ENCODE measurements around the gene TNNC1. TPM values are rescaled to one million over a fixed set of nuclear protein-coding genes. Genes with fewer than 3 reads are reported as not detected.
A peak's percentile ranks its signal among the peaks of the same experiment; 100 is the strongest.

Gene TNNC1
- total RNA-seq, 4 donors from 2014 or later, result 3.0 to 4.4 (median 3.4) TPM; not detected in 1

DNA sequence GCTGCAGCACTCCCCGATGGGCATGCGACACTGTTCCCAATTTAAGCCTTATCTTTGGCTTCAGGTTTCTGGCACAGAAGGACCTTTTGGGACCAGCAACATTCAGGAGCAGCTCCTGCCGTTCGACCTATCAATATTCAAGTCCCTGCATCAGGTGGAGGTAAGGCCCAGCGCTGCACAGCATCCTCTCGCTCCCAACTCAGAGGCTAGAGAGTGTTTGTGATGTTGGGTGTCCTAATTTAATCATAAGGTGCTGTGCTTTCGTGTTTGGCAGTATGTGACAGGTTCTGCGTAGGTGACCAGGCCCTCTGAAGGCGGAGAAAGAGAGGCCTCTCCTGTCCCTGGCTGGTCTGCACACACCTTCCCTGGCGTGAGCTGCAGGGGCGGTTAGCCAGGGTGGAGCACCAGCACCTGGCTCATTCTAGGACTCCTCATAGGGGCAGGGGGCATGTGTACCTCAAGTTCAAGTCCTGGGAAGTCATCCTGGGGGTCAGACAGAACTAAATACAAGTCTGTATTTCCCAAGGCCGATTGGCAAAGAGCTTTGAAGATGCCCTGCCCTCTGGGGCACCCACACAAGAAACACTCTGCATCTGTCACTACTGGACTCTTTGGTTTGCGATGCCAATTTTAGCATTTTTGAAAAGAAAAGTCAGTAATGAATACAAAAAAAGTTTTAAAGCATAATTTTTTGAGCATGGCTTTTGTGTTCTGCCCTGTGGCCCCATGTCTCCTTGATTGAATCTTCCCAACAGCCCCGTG lies 18.6 kb upstream of the TNNC1 start:
- intact Hi-C loops (cut with DNase I; ENCODE audit: low total_unique reads), result no loop called here
- Histone ChIP-seq H3K9me3 (no peaks in the 10 kb centered on the region), H3K4me3 (no peak overlapping the region), H3K36me3 (no peaks in the 10 kb centered on the region), H3K27me3 (no peaks in the 10 kb centered on the region), H3K27ac (no peak overlapping the region), H3K4me1 (no peaks in the 10 kb centered on the region)
- TF ChIP-seq POLR2A (IDR thresholded peaks at IDR 0.05) (no peak), CTCF (IDR thresholded peaks at IDR 0.05) (no peak)
- DNase-seq, result no peak

- Histone ChIP-seq H3K9me3 (no peaks in the 10 kb centered on the region), H3K4me1 (no peaks in the 10 kb centered on the region), H3K27ac (no peak overlapping the region), H3K36me3 (no peaks in the 10 kb centered on the region), H3K27me3 (no peaks in the 10 kb centered on the region), H3K4me3 (no peak overlapping the region)
- intact Hi-C loops (cut with DNase I; ENCODE audit: low total_unique reads), result no loop called here
- DNase-seq, result peak; percentile 59 to 61
- TF ChIP-seq CTCF (IDR thresholded peaks at IDR 0.05) (peak; percentile 47 to 54 (median 47)), POLR2A (IDR thresholded peaks at IDR 0.05) (no peak)
Measured at GRCh38 chr3:52471371-52472238, 17.8 kb upstream of the TNNC1 start.

DNA sequence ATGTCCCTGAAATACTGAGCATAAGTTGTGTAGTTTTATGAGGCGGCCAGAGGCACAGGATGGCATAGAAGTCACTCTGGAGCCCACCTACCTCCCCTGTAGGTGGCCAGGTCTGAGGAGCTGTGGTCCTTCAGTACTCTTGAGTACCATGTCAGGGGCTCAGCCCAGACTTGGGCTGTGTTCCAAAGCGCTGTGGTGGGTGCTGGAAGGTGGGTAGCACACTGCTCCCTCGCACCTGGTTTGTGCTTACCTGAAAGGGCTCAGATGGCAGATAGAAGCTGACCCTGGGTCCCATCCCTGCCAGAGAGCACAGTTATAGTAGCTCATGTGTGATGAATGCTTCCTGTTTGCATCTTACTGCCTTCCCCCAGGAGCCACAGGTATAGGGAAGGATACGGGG lies 17.1 kb upstream of the TNNC1 start:
- no peak overlapping the region for H3K27ac ChIP-seq
- no peaks in the 10 kb centered on the region for H3K9me3 ChIP-seq
- intact Hi-C loops (cut with DNase I; ENCODE audit: low total_unique reads), result no loop called here
- DNase-seq, result no peak
- no peaks in the 10 kb centered on the region for H3K27me3 ChIP-seq
- H3K4me1 ChIP-seq, result no peaks in the 10 kb centered on the region
- no peaks in the 10 kb centered on the region for H3K36me3 ChIP-seq
- no peak for TF ChIP-seq POLR2A (IDR thresholded peaks at IDR 0.05)
- no peak overlapping the region for H3K4me3 ChIP-seq

GRCh38 chr3:52469001-52469400 lies 15.2 kb upstream of the TNNC1 start:
- TF ChIP-seq CTCF (IDR thresholded peaks at IDR 0.05) (no peak), POLR2A (IDR thresholded peaks at IDR 0.05) (no peak)
- Histone ChIP-seq H3K4me1 (no peaks in the 10 kb centered on the region), H3K27ac (peak overlapping the region; percentile 44 to 62), H3K36me3 (no peaks in the 10 kb centered on the region), H3K4me3 (no peak overlapping the region), H3K27me3 (no peaks in the 10 kb centered on the region), H3K9me3 (no peaks in the 10 kb centered on the region)
- intact Hi-C loops (cut with DNase I; ENCODE audit: low total_unique reads), result no loop called here
- DNase-seq, result no peak

GRCh38 chr3:52468336-52468735 lies 14.5 kb upstream of the TNNC1 start:
- Histone ChIP-seq H3K36me3 (no peaks in the 10 kb centered on the region), H3K9me3 (no peaks in the 10 kb centered on the region), H3K4me1 (no peaks in the 10 kb centered on the region), H3K4me3 (no peak overlapping the region), H3K27ac (peak overlapping the region; percentile 40 to 44), H3K27me3 (no peaks in the 10 kb centered on the region)
- intact Hi-C loops (cut with DNase I; ENCODE audit: low total_unique reads), result no loop called here
- TF ChIP-seq CTCF (IDR thresholded peaks at IDR 0.05), result no peak
- DNase-seq, result no peak

Measured in uterus (tissue), 4 donors.